Suppressor macrophage treated with lipopolysaccharide for 1 hour (primary cell): Measurements from ENCODE around the gene CCNT2.
A peak's percentile ranks its signal among the peaks of the same experiment; 100 is the strongest.
"Not testable (repeated sequence)": the region's sequence is repeated elsewhere in the genome, so short reads cannot be mapped to it uniquely, and the experiment has no call there.

Experiments used
- DNase-seq, 3 donors: peaks; one replicate each; pipeline ENCODE4 v3.0.0-alpha.2; 2020 to 2022

The CCNT2 gene

GRCh38 chr2:134919341-134920210, 954 bp downstream of the CCNT2 start:
- DNase-seq, result peak in 1 of 3 donors; percentile 57

GRCh38 chr2:134924912-134925311, 6.3 kb downstream of the CCNT2 start:
- no peak for DNase-seq

GRCh38 chr2:134926231-134926931, 7.8 kb downstream of the CCNT2 start:
- no peak for DNase-seq

GRCh38 chr2:134927195-134927594, 8.6 kb downstream of the CCNT2 start:
- no peak for DNase-seq

GRCh38 chr2:134932864-134933526, 14.4 kb downstream of the CCNT2 start:
- no peak for DNase-seq

- no peak for DNase-seq
Measured at GRCh38 chr2:134933732-134934131, 15.1 kb downstream of the CCNT2 start.

GRCh38 chr2:134934150-134934549, 15.5 kb downstream of the CCNT2 start:
- DNase-seq, result no peak

- DNase-seq, result peak in 2 of 3 donors; percentile 32 to 33
Measured at GRCh38 chr2:134934641-134935040, 16.0 kb downstream of the CCNT2 start.

- DNase-seq, result no peak
Measured at GRCh38 chr2:134936691-134937090, 18.1 kb downstream of the CCNT2 start.

- peak; percentile 52 to 91 (median 90) for DNase-seq
Measured at GRCh38 chr2:134943540-134943939, 24.9 kb downstream of the CCNT2 start.

- no peak for DNase-seq
Measured at GRCh38 chr2:134944975-134945374, 26.4 kb downstream of the CCNT2 start.

GRCh38 chr2:134946073-134946472, 27.5 kb downstream of the CCNT2 start:
- no peak for DNase-seq

GRCh38 chr2:134949981-134950708, 31.5 kb downstream of the CCNT2 start:
- DNase-seq, result no peak

- DNase-seq, result peak; percentile 29 to 58 (median 50)
Measured at GRCh38 chr2:134950886-134951285, 32.3 kb downstream of the CCNT2 start.

GRCh38 chr2:134952608-134953007, 34.0 kb downstream of the CCNT2 start:
- DNase-seq, result no peak

GRCh38 chr2:134954065-134954464, 35.4 kb downstream of the CCNT2 start:
- DNase-seq, result no peak

GRCh38 chr2:134955744-134956143, 37.1 kb downstream of the CCNT2 start:
- no peak for DNase-seq

GRCh38 chr2:134957477-134957876, 38.9 kb downstream of the CCNT2 start:
- no peak for DNase-seq

- not testable (repeated sequence) for DNase-seq
Measured at GRCh38 chr2:134967166-134967565, 48.5 kb downstream of the CCNT2 start.

- DNase-seq, result no peak
Measured at GRCh38 chr2:134973241-134974138, 54.9 kb downstream of the CCNT2 start.

GRCh38 chr2:134975281-134976009, 56.8 kb downstream of the CCNT2 start:
- no peak for DNase-seq
